Hematopoietic multipotent progenitor cell treated with erythropoietin and hydrocortisone succinate and interleukin-3 and kit ligand, for 15 days (in vitro differentiated cells): ENCODE results near the gene CALCB.
"Not testable (repeated sequence)": the region's sequence is repeated elsewhere in the genome, so short reads cannot be mapped to it uniquely, and the experiment has no call there.

Source experiments
- DNase-seq: peaks from one replicate; pipeline ENCODE4 v3.0.0-alpha.2; 2015; ENCODE audit warnings: low spot score

The CALCB gene

GRCh38 chr11:15073361-15074205, at the start of gene CALCB:
CALCB (plus strand) TSS chr11:15073593; CDS start chr11:15074719, 1,126 bp downstream.
- DNase-seq, result no peak

GRCh38 chr11:15027011-15027410, 46.4 kb upstream of the CALCB start:
- no peak for DNase-seq

- DNase-seq, result no peak
Observed at GRCh38 chr11:15027956-15028355, 45.4 kb upstream of the CALCB start.

GRCh38 chr11:15028379-15028778, 45.0 kb upstream of the CALCB start:
- no peak for DNase-seq

- not testable (repeated sequence) for DNase-seq
Observed at GRCh38 chr11:15031945-15032344, 41.4 kb upstream of the CALCB start.

GRCh38 chr11:15034687-15035267, 38.6 kb upstream of the CALCB start:
- no peak for DNase-seq

- DNase-seq, result no peak
Observed at GRCh38 chr11:15035283-15035682, 38.1 kb upstream of the CALCB start.

GRCh38 chr11:15038963-15039362, 34.4 kb upstream of the CALCB start:
- no peak for DNase-seq

GRCh38 chr11:15045209-15045608, 28.2 kb upstream of the CALCB start:
- no peak for DNase-seq

- no peak for DNase-seq
Observed at GRCh38 chr11:15045891-15046290, 27.5 kb upstream of the CALCB start.

GRCh38 chr11:15046673-15047072, 26.7 kb upstream of the CALCB start:
- DNase-seq, result not testable (repeated sequence)

- DNase-seq, result no peak
Observed at GRCh38 chr11:15048616-15049015, 24.8 kb upstream of the CALCB start.

- no peak for DNase-seq
Observed at GRCh38 chr11:15053191-15053685, 20.2 kb upstream of the CALCB start.

- DNase-seq, result no peak
Observed at GRCh38 chr11:15055620-15056356, 17.6 kb upstream of the CALCB start.

GRCh38 chr11:15057329-15057728, 16.1 kb upstream of the CALCB start:
- DNase-seq, result no peak

- no peak for DNase-seq
Observed at GRCh38 chr11:15059132-15059915, 14.1 kb upstream of the CALCB start.

GRCh38 chr11:15062599-15062998, 10.8 kb upstream of the CALCB start:
- DNase-seq, result no peak

- not testable (repeated sequence) for DNase-seq
Observed at GRCh38 chr11:15069751-15070150, 3.6 kb upstream of the CALCB start.

- DNase-seq, result no peak
Observed at GRCh38 chr11:15071556-15072255, 1.7 kb upstream of the CALCB start.

- DNase-seq, result no peak
Observed at GRCh38 chr11:15072551-15073143, 746 bp upstream of the CALCB start.
